ENCODE measurements around the gene TMEM245. TPM values are rescaled to one million over a fixed set of nuclear protein-coding genes. Genes with fewer than 3 reads are reported as not detected.

The TMEM245 gene
- total and polyA plus RNA-seq, 3 donors from 2014 or later, result 44.9 to 67.6 (median 63.6) TPM

- intact Hi-C loops (cut with DNase I; ENCODE audit: low total_unique reads), result no loop called here
- H3K36me3 ChIP-seq (ENCODE audit: low read depth, missing control alignments), result no peaks in the 10 kb centered on the region
- 52 to 58% methylated on average over 4 of the region's 4 CpGs for WGBS, 2 donors
- H3K27ac ChIP-seq, result peak overlapping the region in 1 of 2 donors; percentile 95
- H3K4me3 ChIP-seq, result no peak overlapping the region
- no peaks in the 10 kb centered on the region for H3K9me3 ChIP-seq
- H3K4me1 ChIP-seq, result peaks cover 48% of the 10 kb centered on the region
- no peak for TF ChIP-seq POLR2A (IDR thresholded peaks at IDR 0.05)
- TF ChIP-seq, protein P1, sequence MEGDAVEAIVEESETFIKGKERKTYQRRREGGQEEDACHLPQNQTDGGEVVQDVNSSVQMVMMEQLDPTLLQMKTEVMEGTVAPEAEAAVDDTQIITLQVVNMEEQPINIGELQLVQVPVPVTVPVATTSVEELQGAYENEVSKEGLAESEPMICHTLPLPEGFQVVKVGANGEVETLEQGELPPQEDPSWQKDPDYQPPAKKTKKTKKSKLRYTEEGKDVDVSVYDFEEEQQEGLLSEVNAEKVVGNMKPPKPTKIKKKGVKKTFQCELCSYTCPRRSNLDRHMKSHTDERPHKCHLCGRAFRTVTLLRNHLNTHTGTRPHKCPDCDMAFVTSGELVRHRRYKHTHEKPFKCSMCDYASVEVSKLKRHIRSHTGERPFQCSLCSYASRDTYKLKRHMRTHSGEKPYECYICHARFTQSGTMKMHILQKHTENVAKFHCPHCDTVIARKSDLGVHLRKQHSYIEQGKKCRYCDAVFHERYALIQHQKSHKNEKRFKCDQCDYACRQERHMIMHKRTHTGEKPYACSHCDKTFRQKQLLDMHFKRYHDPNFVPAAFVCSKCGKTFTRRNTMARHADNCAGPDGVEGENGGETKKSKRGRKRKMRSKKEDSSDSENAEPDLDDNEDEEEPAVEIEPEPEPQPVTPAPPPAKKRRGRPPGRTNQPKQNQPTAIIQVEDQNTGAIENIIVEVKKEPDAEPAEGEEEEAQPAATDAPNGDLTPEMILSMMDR (IDR thresholded peaks at IDR 0.05), result no peak
- DNase-seq, result no peak
- H3K27me3 ChIP-seq, result no peaks in the 10 kb centered on the region
Measured at GRCh38 chr9:109108318-109108717, 11.4 kb downstream of the TMEM245 start.

DNA sequence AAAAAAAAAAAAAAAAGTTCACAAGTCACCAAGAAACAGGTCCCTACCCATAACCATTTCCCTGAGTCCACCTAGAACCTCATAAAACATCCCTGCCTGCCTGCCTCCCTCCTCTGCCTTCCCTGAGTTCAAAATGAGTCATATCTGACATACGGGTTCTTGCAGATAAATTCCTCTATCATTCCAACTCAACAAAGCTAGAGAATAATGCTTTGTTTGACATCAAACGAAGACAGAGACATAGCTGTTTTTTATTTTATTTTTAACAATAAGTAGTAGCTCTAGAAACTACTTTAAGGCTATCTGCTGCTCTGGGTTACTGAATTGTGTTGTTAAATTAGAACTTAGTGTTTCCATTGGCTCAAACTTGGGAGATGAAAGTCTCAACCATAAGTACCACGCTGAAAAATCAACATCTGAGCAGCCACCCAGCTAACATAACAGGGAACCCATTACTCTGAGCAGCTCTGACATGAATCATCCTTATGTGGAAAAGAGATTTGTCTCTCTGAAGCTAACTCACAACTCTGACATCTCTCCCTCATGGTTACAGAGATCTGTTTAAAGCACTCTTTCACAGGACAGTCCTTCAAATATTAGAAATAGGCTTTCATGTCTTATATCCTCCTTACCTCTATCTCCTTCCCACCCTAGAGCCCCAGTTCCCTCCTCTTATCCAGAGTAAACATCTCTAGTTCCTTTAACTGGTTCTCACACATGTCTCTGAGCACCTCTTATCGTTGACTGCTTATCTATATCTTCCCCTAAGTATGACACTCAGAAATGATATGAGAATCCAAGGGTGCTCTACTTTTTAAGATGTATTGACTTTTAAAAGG is 12.1 kb downstream of the TMEM245 start:
- DNase-seq, result no peak
- intact Hi-C loops (cut with DNase I; ENCODE audit: low total_unique reads), result no loop called here
- Histone ChIP-seq H3K36me3 (ENCODE audit: low read depth, missing control alignments) (no peaks in the 10 kb centered on the region), H3K4me1 (peaks cover 41% of the 10 kb centered on the region), H3K4me3 (no peak overlapping the region), H3K27me3 (no peaks in the 10 kb centered on the region), H3K9me3 (no peaks in the 10 kb centered on the region), H3K27ac (peak overlapping the region in 1 of 2 donors; percentile 95)
- WGBS, 2 donors, result 42 to 52% methylated on average over 4 of the region's 4 CpGs
- no peak for TF ChIP-seq POLR2A (IDR thresholded peaks at IDR 0.05)
- TF ChIP-seq, protein P1 (IDR thresholded peaks at IDR 0.05), result no peak

- Histone ChIP-seq H3K9me3 (no peaks in the 10 kb centered on the region), H3K36me3 (ENCODE audit: low read depth, missing control alignments) (no peaks in the 10 kb centered on the region), H3K4me3 (no peak overlapping the region), H3K4me1 (peaks cover 48% of the 10 kb centered on the region), H3K27ac (peak overlapping the region in 1 of 2 donors; percentile 9), H3K27me3 (no peaks in the 10 kb centered on the region)
- 47 to 53% methylated on average over 3 of the region's 3 CpGs for WGBS, 2 donors
- intact Hi-C loops (cut with DNase I; ENCODE audit: low total_unique reads), result no loop called here
- no peak for TF ChIP-seq POLR2A (IDR thresholded peaks at IDR 0.05)
- TF ChIP-seq, protein P1 (IDR thresholded peaks at IDR 0.05), result no peak
- DNase-seq, result no peak
Measured at GRCh38 chr9:109101810-109102209, 17.9 kb downstream of the TMEM245 start.

DNA sequence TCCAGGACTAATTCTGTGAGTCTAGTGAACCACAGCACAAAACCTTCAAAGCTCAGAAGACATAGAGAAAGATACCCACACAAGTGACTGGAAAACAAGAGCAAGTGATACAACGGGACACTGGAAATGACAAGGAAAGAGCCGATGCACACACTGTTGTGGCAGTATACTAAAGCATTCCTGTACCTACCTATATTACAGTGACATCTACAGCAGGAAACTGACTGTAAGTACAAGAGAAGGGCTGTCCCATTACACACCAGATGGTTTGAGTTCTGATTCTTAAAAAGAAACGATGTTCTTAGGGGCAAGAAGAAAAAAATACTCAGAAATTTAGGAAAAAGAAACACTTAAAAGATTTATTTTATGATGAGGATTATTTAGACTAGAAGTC is 18.5 kb downstream of the TMEM245 start:
- peaks cover 54% of the 10 kb centered on the region for H3K4me1 ChIP-seq

More for the DNA sequence above, 18.5 kb downstream of the TMEM245 start:
- H3K27me3 ChIP-seq, result no peaks in the 10 kb centered on the region
- WGBS, 2 donors, result 65 to 74% methylated on average over 3 of the region's 3 CpGs
- TF ChIP-seq POLR2A (IDR thresholded peaks at IDR 0.05), result no peak
- TF ChIP-seq, protein P1 (IDR thresholded peaks at IDR 0.05), result no peak
- H3K27ac ChIP-seq, result peak overlapping the region in 1 of 2 donors; percentile 9
- no peak overlapping the region for H3K4me3 ChIP-seq
- no peaks in the 10 kb centered on the region for H3K9me3 ChIP-seq
- no peaks in the 10 kb centered on the region for H3K36me3 ChIP-seq (ENCODE audit: low read depth, missing control alignments)
- intact Hi-C loops (cut with DNase I; ENCODE audit: low total_unique reads), result no loop called here
- DNase-seq, result no peak

Data from testis (tissue), 3 donors.